Mucosa of descending colon (tissue), 3 donors: ENCODE data around the gene PTPRM. TPM values are rescaled to one million over a fixed set of nuclear protein-coding genes. Genes with fewer than 3 reads are reported as not detected.
A peak's percentile ranks its signal among the peaks of the same experiment; 100 is the strongest.

Experiments
- ATAC-seq: fragments of 200-7000 bp; cut with Tn5 transposase; one replicate; pipeline ENCODE4 v1.9.1; 2020; ENCODE audit warnings: mild to moderate bottlenecking, moderate library complexity
- DNase-seq, 3 donors: peaks; one replicate each; pipeline ENCODE4 v3.0.0-alpha.2; 2020
- H3K36me3 ChIP-seq: fragments of 200-600 bp; one replicate; pipeline ENCODE4 v1.8.0; 2021; ENCODE audit warnings: low read depth, mild to moderate bottlenecking
- H3K4me1 ChIP-seq: fragments of 200-600 bp; one replicate; pipeline ENCODE4 v1.8.0; 2021; ENCODE audit warnings: low read depth, mild to moderate bottlenecking
- H3K4me3 ChIP-seq: fragments of 200-600 bp; one replicate; pipeline ENCODE4 v1.8.0; 2021; ENCODE audit warnings: mild to moderate bottlenecking
- H3K9me3 ChIP-seq: fragments of 200-600 bp; one replicate; pipeline ENCODE4 v1.8.0; 2021; ENCODE audit warnings: mild to moderate bottlenecking
- intact Hi-C, 2 donors: fragments of 100-400 bp; cut with DNase I in 1 of 2; cut with micrococcal nuclease in 1 of 2; formaldehyde crosslinking; loops; one replicate each; pipeline versions ENCODE4 v1.11.0 to v1.11.1; 2022; cut with DNase I, micrococcal nuclease
- total RNA-seq, 3 donors: library from RNA; stranded (reverse); fragmentation: NEBNext Ultra II Directional in 2 of 3; extraction: Animal tissue kit (Norgen Biotek cat#: 25700) in 2 of 3; gene quantifications; one replicate each; pipeline versions ENCODE4 v1.2.1 to v1.2.4, GENCODE V29; 2021 to 2023
- TF ChIP-seq, protein P1 (sequence below): fragments of 200-600 bp; IDR thresholded peaks from one replicate; pipeline ENCODE4 v1.8.0; 2022; ENCODE audit warnings: antibody characterized with exemption, mild to moderate bottlenecking
- donor health status: DM: no; HTN: no; CAD: no; lungs with moderate emphysema.
- donor health status: DM: no; HTN: no; CAD: no.
- donor health status: DM: no; HTN: yes; CAD: no.

Gene PTPRM
- total RNA-seq, 3 donors from 2014 or later, result 15.3 to 41.1 (median 19.6) TPM

DNA sequence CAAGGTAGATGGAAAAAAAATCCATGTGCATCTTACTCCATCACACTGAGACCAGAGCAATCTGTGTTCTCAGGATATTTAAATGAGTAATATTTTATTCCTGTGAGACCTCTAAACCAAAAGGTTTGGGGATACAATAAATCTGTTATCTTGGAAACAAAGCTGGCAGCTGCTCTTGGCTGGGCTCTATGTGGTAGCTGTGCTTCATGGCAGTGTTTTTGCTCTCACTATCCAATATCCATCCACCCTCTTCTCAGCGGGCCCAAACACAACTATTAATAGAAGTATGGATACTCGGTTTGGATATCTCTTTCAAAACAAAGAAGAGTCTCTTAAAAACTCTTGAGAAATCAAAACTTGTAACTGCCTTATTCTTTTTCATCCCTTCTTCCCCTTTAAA is 797.3 kb downstream of the PTPRM start:
- Histone ChIP-seq H3K4me1 (no peaks in the 10 kb centered on the region), H3K36me3 (no peaks in the 10 kb centered on the region), H3K9me3 (no peaks in the 10 kb centered on the region), H3K4me3 (no peak overlapping the region)
- intact Hi-C loops, result no loop called here
- DNase-seq (no peak), ATAC-seq (no peak)
- TF ChIP-seq, protein P1, sequence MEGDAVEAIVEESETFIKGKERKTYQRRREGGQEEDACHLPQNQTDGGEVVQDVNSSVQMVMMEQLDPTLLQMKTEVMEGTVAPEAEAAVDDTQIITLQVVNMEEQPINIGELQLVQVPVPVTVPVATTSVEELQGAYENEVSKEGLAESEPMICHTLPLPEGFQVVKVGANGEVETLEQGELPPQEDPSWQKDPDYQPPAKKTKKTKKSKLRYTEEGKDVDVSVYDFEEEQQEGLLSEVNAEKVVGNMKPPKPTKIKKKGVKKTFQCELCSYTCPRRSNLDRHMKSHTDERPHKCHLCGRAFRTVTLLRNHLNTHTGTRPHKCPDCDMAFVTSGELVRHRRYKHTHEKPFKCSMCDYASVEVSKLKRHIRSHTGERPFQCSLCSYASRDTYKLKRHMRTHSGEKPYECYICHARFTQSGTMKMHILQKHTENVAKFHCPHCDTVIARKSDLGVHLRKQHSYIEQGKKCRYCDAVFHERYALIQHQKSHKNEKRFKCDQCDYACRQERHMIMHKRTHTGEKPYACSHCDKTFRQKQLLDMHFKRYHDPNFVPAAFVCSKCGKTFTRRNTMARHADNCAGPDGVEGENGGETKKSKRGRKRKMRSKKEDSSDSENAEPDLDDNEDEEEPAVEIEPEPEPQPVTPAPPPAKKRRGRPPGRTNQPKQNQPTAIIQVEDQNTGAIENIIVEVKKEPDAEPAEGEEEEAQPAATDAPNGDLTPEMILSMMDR, result no peak

DNA sequence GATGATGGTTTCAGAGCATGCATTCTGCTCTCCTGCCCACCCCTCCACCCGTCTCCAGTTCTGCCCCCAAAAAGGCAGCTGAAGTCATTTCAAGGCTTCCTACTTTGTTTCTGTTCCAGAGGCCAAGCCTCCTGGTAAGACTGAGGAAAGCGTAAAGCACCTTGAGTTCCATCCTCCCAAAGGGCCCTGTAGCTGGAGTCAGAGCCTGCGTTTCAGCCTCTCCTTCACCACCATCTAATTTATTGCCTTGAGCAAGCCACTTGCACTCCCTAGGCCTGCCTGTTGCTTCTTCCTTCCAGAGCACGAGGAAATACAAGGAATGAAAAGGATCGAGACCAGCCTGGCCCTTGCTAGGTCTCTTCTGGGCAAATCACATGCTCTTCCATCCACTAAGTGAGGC is 797.9 kb downstream of the PTPRM start:
- ATAC-seq (no peak), DNase-seq (no peak)
- no peaks in the 10 kb centered on the region for H3K9me3 ChIP-seq
- intact Hi-C loops, result no loop called here
- TF ChIP-seq, protein P1, result no peak
- no peaks in the 10 kb centered on the region for H3K4me1 ChIP-seq
- no peaks in the 10 kb centered on the region for H3K36me3 ChIP-seq
- no peak overlapping the region for H3K4me3 ChIP-seq

DNA sequence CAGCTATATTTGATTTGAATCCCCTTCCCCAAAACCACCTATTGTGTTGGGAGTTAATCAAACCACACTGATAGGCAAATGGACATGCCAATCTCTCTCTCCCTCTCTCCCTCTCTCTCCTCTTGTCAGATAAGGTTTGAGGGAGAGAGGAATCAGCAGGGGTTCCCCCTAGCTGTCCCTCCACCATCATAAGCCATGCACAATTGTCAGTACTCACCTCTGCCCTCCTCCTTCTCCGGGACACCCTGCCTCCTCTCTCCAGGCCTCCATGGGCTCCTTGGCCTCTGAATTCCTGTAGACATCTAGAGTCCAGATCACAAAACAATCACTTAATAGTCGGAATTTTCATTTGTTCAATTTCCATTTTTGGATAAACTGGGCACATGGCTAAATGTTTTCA is 798.4 kb downstream of the PTPRM start:
- Histone ChIP-seq H3K36me3 (no peaks in the 10 kb centered on the region), H3K4me1 (no peaks in the 10 kb centered on the region), H3K4me3 (no peak overlapping the region), H3K9me3 (no peaks in the 10 kb centered on the region)
- ATAC-seq, result no peak
- no peak for DNase-seq
- intact Hi-C loops, result no loop called here
- TF ChIP-seq, protein P1, result no peak

DNA sequence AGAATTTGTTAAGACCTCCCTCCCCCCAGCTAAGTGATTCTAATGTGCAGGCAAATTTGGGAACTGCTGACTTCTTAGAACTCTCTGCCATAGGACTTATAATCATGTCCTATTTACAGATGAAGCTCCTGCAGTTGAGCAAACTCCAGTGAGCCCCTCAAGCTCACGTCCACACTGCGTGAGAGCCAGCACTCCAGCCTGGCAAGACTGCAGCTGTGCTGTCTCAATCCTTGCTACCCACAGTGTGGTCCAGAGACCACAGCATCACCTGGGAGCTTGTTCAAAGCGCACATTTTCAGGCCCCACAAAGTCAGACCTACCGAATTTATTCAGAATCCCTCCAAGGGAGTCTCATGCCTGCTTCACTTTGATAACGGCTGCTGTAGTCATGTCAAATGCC is 799.0 kb downstream of the PTPRM start:
- DNase-seq (no peak), ATAC-seq (no peak)
- H3K4me3 ChIP-seq, result no peak overlapping the region
- no peaks in the 10 kb centered on the region for H3K36me3 ChIP-seq
- intact Hi-C loops, result no loop called here
- no peaks in the 10 kb centered on the region for H3K9me3 ChIP-seq
- no peaks in the 10 kb centered on the region for H3K4me1 ChIP-seq
- TF ChIP-seq, protein P1, result no peak

DNA sequence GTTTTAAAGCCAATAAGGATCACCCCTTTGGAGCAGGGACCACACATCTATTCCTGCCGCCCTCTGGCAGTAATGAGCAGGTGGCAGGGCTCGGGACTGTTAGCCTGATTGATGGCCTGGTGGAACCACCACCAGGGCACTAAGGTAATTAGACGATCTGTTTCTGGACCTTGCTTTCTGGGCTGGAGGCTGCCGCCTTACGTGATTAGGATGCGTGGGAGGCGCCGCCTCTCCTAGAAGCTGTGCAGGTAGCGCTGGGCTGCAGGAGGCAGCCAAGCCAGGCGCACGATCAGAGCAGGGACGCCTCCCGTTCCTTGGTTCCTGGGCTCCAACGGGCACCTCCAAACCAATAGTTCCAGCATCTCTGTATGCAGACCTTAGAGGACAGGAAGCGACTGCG is 799.5 kb downstream of the PTPRM start:
- H3K4me1 ChIP-seq, result no peaks in the 10 kb centered on the region
- TF ChIP-seq, protein P1, result no peak
- ATAC-seq (peak; percentile 22), DNase-seq (no peak)
- intact Hi-C loops, result no loop called here
- H3K4me3 ChIP-seq, result no peak overlapping the region
- no peaks in the 10 kb centered on the region for H3K36me3 ChIP-seq
- no peaks in the 10 kb centered on the region for H3K9me3 ChIP-seq
